ENCODE measurements around the gene TWF2. TPM values are rescaled to one million over a fixed set of nuclear protein-coding genes. Genes with fewer than 3 reads are reported as not detected.

TWF2 gene
- total RNA-seq, 5 donors from 2014 or later (not counting 1 experiment from before 2014, with no cell fraction given) = 49.8 to 99.9 (median 88.3) TPM

DNA sequence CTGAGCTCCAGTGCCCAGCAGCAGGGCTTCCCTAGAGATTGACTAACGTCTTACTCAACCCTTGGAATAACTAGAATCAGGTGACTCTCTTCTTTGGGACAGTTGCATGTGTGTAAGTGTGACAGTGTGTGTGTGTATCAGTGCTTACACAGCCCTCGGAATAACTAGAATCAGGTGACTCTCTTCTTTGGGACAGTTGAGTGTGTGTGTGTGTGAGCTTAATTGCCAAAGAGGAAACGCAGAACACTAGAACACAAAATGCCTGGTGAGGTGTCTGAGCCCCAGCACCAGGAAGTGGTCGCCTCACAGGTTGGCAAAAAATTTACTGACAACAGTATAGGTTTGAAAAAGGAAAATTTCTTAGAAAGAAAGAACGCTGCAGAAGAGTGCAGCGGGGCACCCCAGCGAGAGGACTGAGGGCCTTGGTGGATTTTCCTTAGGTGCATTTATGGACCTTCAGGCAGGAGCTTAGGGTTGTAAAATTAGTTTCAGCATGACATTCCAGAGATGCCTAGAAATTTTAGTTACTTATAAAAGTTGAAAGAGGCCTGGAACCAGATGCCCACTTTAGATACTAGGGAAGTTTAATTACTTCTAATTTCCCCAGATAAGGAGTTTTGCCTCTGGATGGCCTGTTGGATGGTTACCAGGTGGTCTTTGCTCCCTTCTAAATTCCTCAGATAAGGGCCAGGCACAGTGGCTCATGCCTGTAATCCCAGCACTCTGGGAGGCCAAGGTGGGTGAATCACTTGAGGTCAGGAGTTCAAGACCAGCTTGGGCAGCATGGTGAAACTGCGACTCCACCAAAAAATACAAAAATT is 43.2 kb upstream of the TWF2 start:
- H3K4me3 Mint-ChIP-seq = peak overlapping the region; percentile 37 to 63 (median 53)
- H3K4me1 ChIP-seq (ENCODE audit: control insufficient read depth in 1 of 2, extremely low read depth in 1 of 2, insufficient read depth in 2 of 2, low read length in 2 of 2) = peaks cover 45 to 62% of the 10 kb centered on the region in 2 experiments
- no peaks in the 10 kb centered on the region for H3K27me3 ChIP-seq (replicated peaks in 1 of 2; ENCODE audit: control insufficient read depth in 2 of 2, extremely low read depth in 1 of 2, insufficient read depth in 2 of 2, low read length in 1 of 2)
- 0% methylated on average over 5 of the region's 8 CpGs for WGBS (ENCODE audit: insufficient coverage)
- no peaks in the 10 kb centered on the region for H3K36me3 ChIP-seq (ENCODE audit: control insufficient read depth in 2 of 2, extremely low read depth in 1 of 2, insufficient read depth in 1 of 2, low read length in 1 of 2)
- no peaks in the 10 kb centered on the region for H3K27me3 Mint-ChIP-seq
- H3K36me3 Mint-ChIP-seq = peaks cover 9% of the 10 kb centered on the region
- no peaks in the 10 kb centered on the region for H3K9me3 ChIP-seq
- DNase-seq = peak in 33 of 35 experiments; percentile 25 to 72 (median 52)
- no peaks in the 10 kb centered on the region for H3K9me3 Mint-ChIP-seq
- peak overlapping the region; percentile 80 for H3K27ac ChIP-seq (ENCODE audit: low read length)
- peak overlapping the region in 1 of 2 donors; percentile 8 for H3K4me3 ChIP-seq (ENCODE audit: control insufficient read depth in 1 of 2, extremely low read depth in 1 of 2, low read length in 1 of 2)
- H3K27ac Mint-ChIP-seq = peak overlapping the region; percentile 93 to 97
- peaks cover 54 to 66% (median 60%) of the 10 kb centered on the region in 3 donors for H3K4me1 Mint-ChIP-seq
- POLR2A ChIA-PET = interaction anchor here (0.8 to 3.9 kb wide), 3 partner anchors 11 to 29 kb away, joined by 3 to 20 read pairs (median 6); no protein-coding TSS in a partner anchor
- peak; percentile 35 to 55 (median 44) for ATAC-seq (replicated peaks in 1 of 4)
- CTCF ChIA-PET = interaction anchor here (0.6 to 1.7 kb wide), 9 partner anchors 10 to 63 kb away, joined by 3 to 12 read pairs (median 4); partner anchors contain the start of gene TWF2 (in 1 of the 2)

DNA sequence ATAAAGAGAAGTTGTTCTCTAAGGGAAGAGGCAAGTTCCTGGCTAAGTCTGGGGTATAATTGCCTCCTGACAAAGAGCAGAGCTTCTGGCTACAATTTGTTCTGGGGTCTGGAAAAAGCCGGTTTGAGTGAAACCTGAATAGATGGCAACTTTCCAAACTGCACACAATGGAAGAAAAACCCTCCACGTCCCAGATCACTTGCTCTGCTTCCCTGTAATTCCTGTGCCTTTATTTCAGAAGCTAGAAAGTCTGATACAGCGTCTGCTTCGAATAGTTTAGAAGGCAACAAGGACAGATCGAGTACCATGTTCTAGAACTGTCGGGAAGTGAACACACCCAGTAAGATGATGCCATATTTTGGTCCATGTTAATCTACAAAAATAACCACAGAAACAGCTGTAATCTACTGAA is 41.1 kb upstream of the TWF2 start:
- no peaks in the 10 kb centered on the region for H3K9me3 Mint-ChIP-seq
- peaks cover 58 to 72% (median 71%) of the 10 kb centered on the region in 3 donors for H3K4me1 Mint-ChIP-seq
- H3K27ac ChIP-seq (ENCODE audit: low read length) = peak overlapping the region; percentile 93
- no peaks in the 10 kb centered on the region for H3K27me3 ChIP-seq (replicated peaks in 1 of 2; ENCODE audit: control insufficient read depth in 2 of 2, extremely low read depth in 1 of 2, insufficient read depth in 2 of 2, low read length in 1 of 2)
- ATAC-seq (replicated peaks in 1 of 4) (no peak), DNase-seq (no peak)
- peaks cover 0 to 8% of the 10 kb centered on the region in 2 donors for H3K36me3 ChIP-seq (ENCODE audit: control insufficient read depth in 2 of 2, extremely low read depth in 1 of 2, insufficient read depth in 1 of 2, low read length in 1 of 2)
- H3K4me1 ChIP-seq (ENCODE audit: control insufficient read depth in 1 of 2, extremely low read depth in 1 of 2, insufficient read depth in 2 of 2, low read length in 2 of 2) = peaks cover 43 to 57% of the 10 kb centered on the region in 2 experiments
- ChIA-PET POLR2A (interaction anchor here (0.6 to 3.9 kb wide), 4 partner anchors 9 to 265 kb away, joined by 3 to 20 read pairs (median 6); no protein-coding TSS in a partner anchor), CTCF (interaction anchor here (0.5 to 3.9 kb wide), 7 partner anchors 9 to 60 kb away, joined by 3 to 17 read pairs (median 5); no protein-coding TSS in a partner anchor)
- H3K27me3 Mint-ChIP-seq = no peaks in the 10 kb centered on the region
- no peaks in the 10 kb centered on the region for H3K9me3 ChIP-seq
- H3K4me3 ChIP-seq (ENCODE audit: control insufficient read depth in 1 of 2, extremely low read depth in 1 of 2, low read length in 1 of 2) = no peak overlapping the region
- WGBS (ENCODE audit: insufficient coverage) = 78% methylated on average over 4 of the region's 6 CpGs
- peak overlapping the region; percentile 89 to 92 (median 91) for H3K4me3 Mint-ChIP-seq
- peak overlapping the region; percentile 95 to 98 for H3K27ac Mint-ChIP-seq
- peaks cover 21% of the 10 kb centered on the region for H3K36me3 Mint-ChIP-seq

- Mint-ChIP-seq H3K4me1 (peaks cover 57 to 76% (median 72%) of the 10 kb centered on the region in 3 donors), H3K36me3 (peaks cover 22% of the 10 kb centered on the region), H3K9me3 (no peaks in the 10 kb centered on the region), H3K4me3 (peak overlapping the region; percentile 89 to 92 (median 91)), H3K27ac (peak overlapping the region; percentile 95 to 98), H3K27me3 (no peaks in the 10 kb centered on the region)
- DNase-seq = peak in 1 of 35 experiments; percentile 50
- Histone ChIP-seq H3K36me3 (ENCODE audit: control insufficient read depth in 2 of 2, extremely low read depth in 1 of 2, insufficient read depth in 1 of 2, low read length in 1 of 2) (peaks cover 0 to 11% of the 10 kb centered on the region in 2 donors), H3K27me3 (replicated peaks in 1 of 2; ENCODE audit: control insufficient read depth in 2 of 2, extremely low read depth in 1 of 2, insufficient read depth in 2 of 2, low read length in 1 of 2) (no peaks in the 10 kb centered on the region), H3K9me3 (no peaks in the 10 kb centered on the region), H3K4me3 (ENCODE audit: control insufficient read depth in 1 of 2, extremely low read depth in 1 of 2, low read length in 1 of 2) (peak overlapping the region; percentile 69 to 86), H3K27ac (ENCODE audit: low read length) (peak overlapping the region; percentile 93), H3K4me1 (ENCODE audit: control insufficient read depth in 1 of 2, extremely low read depth in 1 of 2, insufficient read depth in 2 of 2, low read length in 2 of 2) (peaks cover 40 to 62% of the 10 kb centered on the region in 2 experiments)
- POLR2A ChIA-PET = interaction anchor here (0.7 to 3.9 kb wide), 5 partner anchors 8 to 657 kb away, joined by 3 to 20 read pairs (median 5); partner anchors contain the start of gene GLYCTK (in 1 of the 2)
- CTCF ChIA-PET = interaction anchor here (0.5 to 3.9 kb wide), 10 partner anchors 8 to 59 kb away, joined by 3 to 17 read pairs (median 6); partner anchors contain the start of gene TWF2 (in 1 of the 2)
- no peak for ATAC-seq (replicated peaks in 1 of 4)
- WGBS (ENCODE audit: insufficient coverage) = 26% methylated on average over 2 of the region's 2 CpGs
Measured at GRCh38 chr3:52279596-52279995, 40.6 kb upstream of the TWF2 start.

- ATAC-seq (replicated peaks in 1 of 4) = peak; percentile 81 to 87 (median 84)
- peaks cover 48 to 62% of the 10 kb centered on the region in 2 experiments for H3K4me1 ChIP-seq (ENCODE audit: control insufficient read depth in 1 of 2, extremely low read depth in 1 of 2, insufficient read depth in 2 of 2, low read length in 2 of 2)
- H3K9me3 Mint-ChIP-seq = no peaks in the 10 kb centered on the region
- H3K4me1 Mint-ChIP-seq = peaks cover 60 to 81% (median 74%) of the 10 kb centered on the region in 3 donors
- H3K9me3 ChIP-seq = no peaks in the 10 kb centered on the region
- peaks cover 0 to 18% of the 10 kb centered on the region in 2 donors for H3K36me3 ChIP-seq (ENCODE audit: control insufficient read depth in 2 of 2, extremely low read depth in 1 of 2, insufficient read depth in 1 of 2, low read length in 1 of 2)
- DNase-seq = peak; percentile 91 to 99 (median 96)
- peak within 1 kb of the TSS; percentile 93 for H3K27ac ChIP-seq (ENCODE audit: low read length)
- H3K27me3 Mint-ChIP-seq = no peaks in the 10 kb centered on the region
- WGBS (ENCODE audit: insufficient coverage) = 0% methylated on average over 46 of the region's 58 CpGs
- H3K27ac Mint-ChIP-seq = peak within 1 kb of the TSS; percentile 95 to 98
- H3K27me3 ChIP-seq (replicated peaks in 1 of 2; ENCODE audit: control insufficient read depth in 2 of 2, extremely low read depth in 1 of 2, insufficient read depth in 2 of 2, low read length in 1 of 2) = no peaks in the 10 kb centered on the region
- H3K36me3 Mint-ChIP-seq = peaks cover 26% of the 10 kb centered on the region
- peak within 1 kb of the TSS; percentile 89 to 92 (median 91) for H3K4me3 Mint-ChIP-seq
- POLR2A ChIA-PET = interaction anchor here (1.1 to 3.9 kb wide), 4 partner anchors 7 to 32 kb away, joined by 4 to 20 read pairs (median 6); partner anchors contain the start of gene GLYCTK (in 1 of the 2)
- CTCF ChIA-PET = interaction anchor here in 1 of 2 donors (1.0 to 3.9 kb wide), 7 partner anchors 16 to 58 kb away, joined by 3 to 17 read pairs (median 6); partner anchors contain the start of gene TWF2
- H3K4me3 ChIP-seq (ENCODE audit: control insufficient read depth in 1 of 2, extremely low read depth in 1 of 2, low read length in 1 of 2) = peak within 1 kb of the TSS; percentile 69 to 86
Measured at GRCh38 chr3:52278510-52279069, 39.6 kb upstream of the TWF2 start, which contains the start of gene WDR82. Gene WDR82, minus strand, starts transcription at chr3:52278649. Its CDS starts 288 bp downstream, at chr3:52278361.

DNA sequence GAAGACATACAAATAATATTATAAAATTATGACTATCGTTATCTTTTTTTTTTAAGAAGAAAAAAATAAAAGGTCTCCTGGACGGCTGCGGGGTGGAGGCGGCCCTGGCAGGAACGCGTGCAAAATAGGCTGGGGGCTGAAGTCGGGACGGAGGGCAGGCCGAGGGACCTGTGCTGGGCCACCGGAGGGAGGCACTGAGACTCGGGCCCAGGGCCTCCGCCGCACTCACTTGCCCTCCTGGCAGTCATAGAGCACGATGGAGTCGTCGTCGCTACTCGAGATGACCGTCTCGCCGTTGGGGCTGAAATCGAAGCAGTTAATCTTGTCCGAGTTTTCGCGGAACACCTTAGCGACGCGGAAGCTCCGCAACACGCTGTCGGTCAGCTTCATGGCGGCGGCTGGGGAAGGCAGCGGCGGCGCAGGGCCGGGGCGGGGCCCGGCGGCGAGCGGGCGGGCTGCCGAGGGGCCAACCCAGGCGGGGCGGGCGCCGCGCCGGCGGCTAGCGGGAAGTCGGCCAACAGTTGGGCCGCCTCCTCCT is 39.1 kb upstream of the TWF2 start:
- Histone ChIP-seq H3K4me1 (ENCODE audit: control insufficient read depth in 1 of 2, extremely low read depth in 1 of 2, insufficient read depth in 2 of 2, low read length in 2 of 2) (peaks cover 45 to 62% of the 10 kb centered on the region in 2 experiments), H3K27me3 (replicated peaks in 1 of 2; ENCODE audit: control insufficient read depth in 2 of 2, extremely low read depth in 1 of 2, insufficient read depth in 2 of 2, low read length in 1 of 2) (no peaks in the 10 kb centered on the region), H3K36me3 (ENCODE audit: control insufficient read depth in 2 of 2, extremely low read depth in 1 of 2, insufficient read depth in 1 of 2, low read length in 1 of 2) (peaks cover 0 to 18% of the 10 kb centered on the region in 2 donors), H3K9me3 (no peaks in the 10 kb centered on the region), H3K4me3 (ENCODE audit: control insufficient read depth in 1 of 2, extremely low read depth in 1 of 2, low read length in 1 of 2) (peak overlapping the region; percentile 69 to 71), H3K27ac (ENCODE audit: low read length) (peak overlapping the region; percentile 80)
- no peaks in the 10 kb centered on the region for H3K27me3 Mint-ChIP-seq
- H3K36me3 Mint-ChIP-seq = peaks cover 29% of the 10 kb centered on the region
- POLR2A ChIA-PET = interaction anchor here (0.6 to 2.2 kb wide), 8 partner anchors 10 to 39 kb away, joined by 3 to 17 read pairs (median 4); partner anchors contain the start of genes GLYCTK (in 1 of the 2) and TWF2 (in 1 of the 2)
- H3K4me3 Mint-ChIP-seq = peak overlapping the region; percentile 89 to 92 (median 91)
- peaks cover 60 to 81% (median 74%) of the 10 kb centered on the region in 3 donors for H3K4me1 Mint-ChIP-seq
- ATAC-seq (replicated peaks in 1 of 4) = peak; percentile 66 to 72 (median 67)
- WGBS (ENCODE audit: insufficient coverage) = under 1% methylated on average over 53 of the region's 54 CpGs
- H3K27ac Mint-ChIP-seq = peak overlapping the region; percentile 95 to 98
- no peaks in the 10 kb centered on the region for H3K9me3 Mint-ChIP-seq
- DNase-seq = peak in 16 of 35 experiments; percentile 32 to 75 (median 46)
- CTCF ChIA-PET = interaction anchor here in 1 of 2 donors (1.1 to 3.9 kb wide), 8 partner anchors 16 to 58 kb away, joined by 3 to 17 read pairs (median 8); partner anchors contain the start of gene TWF2
